Left forelimb (tissue), 1 donor: Measurements from ENCODE around the gene TMEM132A.
A peak's percentile ranks its signal among the peaks of the same experiment; 100 is the strongest.
"Not testable (repeated sequence)": the region's sequence is repeated elsewhere in the genome, so short reads cannot be mapped to it uniquely, and the experiment has no call there.

Source experiments
- DNase-seq: peaks from one replicate; pipeline ENCODE4 v3.0.0-alpha.2; 2018; ENCODE audit warnings: low spot score

TMEM132A gene

GRCh38 chr11:60957188-60957587, 32.9 kb downstream of the TMEM132A start:
- no peak for DNase-seq

GRCh38 chr11:60959431-60959830, 35.2 kb downstream of the TMEM132A start:
- DNase-seq = no peak

GRCh38 chr11:60960405-60960804, 36.1 kb downstream of the TMEM132A start:
- no peak for DNase-seq

GRCh38 chr11:60964801-60965200, 40.5 kb downstream of the TMEM132A start:
- DNase-seq = no peak

- DNase-seq = no peak
Observed at GRCh38 chr11:60966890-60967289, 42.6 kb downstream of the TMEM132A start.

GRCh38 chr11:60968223-60968622, 44.0 kb downstream of the TMEM132A start:
- no peak for DNase-seq

- DNase-seq = no peak
Observed at GRCh38 chr11:60970369-60970774, 46.1 kb downstream of the TMEM132A start.

GRCh38 chr11:60970890-60971289, 46.6 kb downstream of the TMEM132A start:
- no peak for DNase-seq

- no peak for DNase-seq
Observed at GRCh38 chr11:60971520-60971919, 47.3 kb downstream of the TMEM132A start, which contains the start of gene CD6. TSS of gene CD6 (plus strand) at chr11:60971680. CDS start at chr11:60971866, 186 bp downstream.

GRCh38 chr11:60972182-60973030, 48.1 kb downstream of the TMEM132A start:
- no peak for DNase-seq

GRCh38 chr11:60973699-60974098, 49.4 kb downstream of the TMEM132A start:
- DNase-seq = no peak

GRCh38 chr11:60974316-60974715, 50.1 kb downstream of the TMEM132A start:
- DNase-seq = not testable (repeated sequence)

GRCh38 chr11:60974726-60975125, 50.5 kb downstream of the TMEM132A start:
- DNase-seq = no peak

GRCh38 chr11:60977224-60977623, 53.0 kb downstream of the TMEM132A start:
- DNase-seq = no peak

GRCh38 chr11:60977836-60978235, 53.6 kb downstream of the TMEM132A start:
- DNase-seq = no peak

- no peak for DNase-seq
Observed at GRCh38 chr11:60978546-60979380, 54.5 kb downstream of the TMEM132A start.

- DNase-seq = no peak
Observed at GRCh38 chr11:60981515-60981914, 57.3 kb downstream of the TMEM132A start.

GRCh38 chr11:60982184-60982583, 57.9 kb downstream of the TMEM132A start:
- no peak for DNase-seq

GRCh38 chr11:60984149-60984548, 59.9 kb downstream of the TMEM132A start:
- no peak for DNase-seq

- DNase-seq = no peak
Observed at GRCh38 chr11:60984636-60985035, 60.4 kb downstream of the TMEM132A start.

GRCh38 chr11:60985501-60985900, 61.2 kb downstream of the TMEM132A start:
- DNase-seq = no peak

GRCh38 chr11:60985991-60986915, 62.0 kb downstream of the TMEM132A start:
- peak; percentile 34 for DNase-seq
